Measurements from ENCODE around the gene KLHL29.

GRCh38 chr2:23533338-23533695, 148.3 kb downstream of the KLHL29 start:
- TF ChIP-seq POLR2A (IDR thresholded peaks at IDR 0.05; ENCODE audit: low read depth, low read length) (no peak), POLR2AphosphoS5 (IDR thresholded peaks at IDR 0.05; ENCODE audit: low read depth, low read length) (no peak), POU2F2 (IDR thresholded peaks at IDR 0.05; ENCODE audit: low read depth, low read length) (no peak), TAF1 (IDR thresholded peaks at IDR 0.05; ENCODE audit: low read depth, low read length) (no peak), PAX5 (IDR thresholded peaks at IDR 0.05; ENCODE audit: insufficient read depth, low read length, severe bottlenecking) (no peak)
